Right cardiac atrium (tissue), 5 donors: ENCODE measurements around the gene GOLT1A. TPM values are rescaled to one million over a fixed set of nuclear protein-coding genes. Genes with fewer than 3 reads are reported as not detected.

Experiments
- ATAC-seq, 2 donors: fragments of 200-7000 bp; cut with Tn5 transposase; one replicate each; pipeline versions ENCODE4 v1.8.0 to v1.9.1; 2020; ENCODE audit warnings: moderate library complexity in 2 of 2, mild to moderate bottlenecking in 1 of 2
- DNase-seq, 3 donors: peaks; one replicate each; pipeline ENCODE4 v3.0.0-alpha.2; 2020
- H3K27ac ChIP-seq: one replicate; pipeline ENCODE4 v1.5.1; 2013; ENCODE audit warnings: mild to moderate bottlenecking, low read length, control low read depth, moderate library complexity
- H3K27me3 ChIP-seq: one replicate; pipeline ENCODE4 v1.6.1; 2013; ENCODE audit not compliant: control insufficient read depth, insufficient read depth
- H3K4me1 ChIP-seq: one replicate; pipeline ENCODE4 v1.6.1; 2013; ENCODE audit warnings: low read length; ENCODE audit not compliant: control insufficient read depth, insufficient read depth
- H3K4me3 ChIP-seq: one replicate; pipeline ENCODE4 v1.5.1; 2013; ENCODE audit warnings: low read length, control low read depth
- H3K9me3 ChIP-seq: one replicate; pipeline ENCODE4 v1.6.1; 2013; ENCODE audit warnings: low read length; ENCODE audit not compliant: control insufficient read depth
- WGBS: extraction: QIAGEN DNeasy Blood & Tissue Kit; methylation state at CpG from one replicate; pipeline ENCODE4 v1.1.7; 2013; 5-methylcytosine and 5-hydroxymethylcytosine counted together
- intact Hi-C, 4 donors: fragments of 100-400 bp; cut with DNase I; formaldehyde crosslinking; loops; one replicate each; pipeline versions ENCODE4 v1.11.0 to v1.14.0; 2022 to 2023
- polyA plus RNA-seq: library from polyadenylated mRNA; stranded (reverse); fragments of 200-250 nt; gene quantifications from one replicate; pipeline ENCODE4 v1.2.3, GENCODE V29; 2013
- total RNA-seq, 4 donors: library from RNA; stranded (reverse); fragmentation: NEBNext Ultra II Directional; extraction: Animal tissue kit (Norgen Biotek cat#: 25700); gene quantifications; one replicate each; pipeline ENCODE4 v1.2.1, GENCODE V29; 2021
- donor health status: healthy with polysubstance abuse.
- donor health status: DM: no; HTN: yes; CAD: no.
- donor health status: DM: no; HTN: no; CAD: no.
- donor health status: DM: no; HTN: yes; CAD: no; lungs with severe emphysema.
- donor health status: DM: yes; HTN: yes; CAD: no.

Gene GOLT1A
- total and polyA plus RNA-seq, 5 donors: not detected

- H3K4me1 ChIP-seq: no peaks in the 10 kb centered on the region
- H3K27me3 ChIP-seq: no peaks in the 10 kb centered on the region
- no peaks in the 10 kb centered on the region for H3K9me3 ChIP-seq
- intact Hi-C loops: loop anchor here (5.0 kb wide), 1 partner anchor 105 kb away; no protein-coding TSS in a partner anchor
- ATAC-seq: no peak
- DNase-seq: no peak
- 93% methylated on average over 24 of the region's 24 CpGs for WGBS
- H3K27ac ChIP-seq: no peak overlapping the region
- H3K4me3 ChIP-seq: no peak overlapping the region
Observed at GRCh38 chr1:204257446-204257845, 43.7 kb upstream of the GOLT1A start.

GRCh38 chr1:204256531-204256930 lies 42.7 kb upstream of the GOLT1A start:
- no peaks in the 10 kb centered on the region for H3K9me3 ChIP-seq
- intact Hi-C loops: loop anchor here (5.0 kb wide), 1 partner anchor 106 kb away; no protein-coding TSS in a partner anchor
- no peak overlapping the region for H3K27ac ChIP-seq
- DNase-seq: no peak
- no peak overlapping the region for H3K4me3 ChIP-seq
- WGBS: 78% methylated on average over 10 of the region's 10 CpGs
- no peaks in the 10 kb centered on the region for H3K27me3 ChIP-seq
- H3K4me1 ChIP-seq: peaks cover 2% of the 10 kb centered on the region
- peak in 1 of 2 donors; percentile 17 for ATAC-seq

- Histone ChIP-seq H3K4me1 (peaks cover 2% of the 10 kb centered on the region), H3K4me3 (no peak overlapping the region), H3K9me3 (no peaks in the 10 kb centered on the region), H3K27me3 (no peaks in the 10 kb centered on the region), H3K27ac (peak overlapping the region; percentile 13)
- WGBS: 60% methylated on average over 5 of the region's 5 CpGs
- intact Hi-C loops: loop anchor here (5.0 kb wide), 1 partner anchor 106 kb away; no protein-coding TSS in a partner anchor
- DNase-seq (no peak), ATAC-seq (peak in 1 of 2 donors; percentile 17)
Observed at GRCh38 chr1:204255966-204256365, 42.2 kb upstream of the GOLT1A start.

- H3K4me3 ChIP-seq: no peak overlapping the region
- H3K9me3 ChIP-seq: no peaks in the 10 kb centered on the region
- peaks cover 2% of the 10 kb centered on the region for H3K4me1 ChIP-seq
- ATAC-seq (no peak), DNase-seq (no peak)
- H3K27ac ChIP-seq: no peak overlapping the region
- H3K27me3 ChIP-seq: no peaks in the 10 kb centered on the region
- WGBS: 82% methylated on average over 5 of the region's 5 CpGs
- intact Hi-C loops: loop anchor here (5.0 kb wide), 1 partner anchor 107 kb away; no protein-coding TSS in a partner anchor
Observed at GRCh38 chr1:204255225-204255624, 41.4 kb upstream of the GOLT1A start.

GRCh38 chr1:204254031-204254661 lies 40.4 kb upstream of the GOLT1A start:
- H3K4me1 ChIP-seq: peaks cover 2% of the 10 kb centered on the region
- DNase-seq: peak; percentile 80 to 89 (median 86)
- H3K9me3 ChIP-seq: no peaks in the 10 kb centered on the region
- H3K27me3 ChIP-seq: no peaks in the 10 kb centered on the region
- H3K4me3 ChIP-seq: no peak overlapping the region
- WGBS: 56% methylated on average over 7 of the region's 7 CpGs
- H3K27ac ChIP-seq: peak overlapping the region; percentile 7
- ATAC-seq: peak; percentile 65 to 66
- intact Hi-C loops: no loop called here

GRCh38 chr1:204251926-204252689 lies 38.3 kb upstream of the GOLT1A start:
- DNase-seq (peak in 1 of 3 donors; percentile 72), ATAC-seq (peak in 1 of 2 donors; percentile 34)
- intact Hi-C loops: no loop called here
- no peak overlapping the region for H3K4me3 ChIP-seq
- WGBS: 50% methylated on average over 6 of the region's 6 CpGs
- peaks cover 2% of the 10 kb centered on the region for H3K4me1 ChIP-seq
- H3K9me3 ChIP-seq: no peaks in the 10 kb centered on the region
- H3K27ac ChIP-seq: no peak overlapping the region
- no peaks in the 10 kb centered on the region for H3K27me3 ChIP-seq

- DNase-seq (no peak), ATAC-seq (no peak)
- H3K9me3 ChIP-seq: no peaks in the 10 kb centered on the region
- no peak overlapping the region for H3K4me3 ChIP-seq
- H3K27me3 ChIP-seq: no peaks in the 10 kb centered on the region
- H3K4me1 ChIP-seq: peaks cover 2% of the 10 kb centered on the region
- H3K27ac ChIP-seq: no peak overlapping the region
- intact Hi-C loops: no loop called here
- WGBS: 94% methylated on average over 7 of the region's 7 CpGs
Observed at GRCh38 chr1:204251286-204251685, 37.5 kb upstream of the GOLT1A start.

GRCh38 chr1:204250428-204251030 lies 36.7 kb upstream of the GOLT1A start:
- Histone ChIP-seq H3K27ac (peak overlapping the region; percentile 37), H3K4me1 (peaks cover 2% of the 10 kb centered on the region), H3K9me3 (no peaks in the 10 kb centered on the region), H3K4me3 (no peak overlapping the region), H3K27me3 (no peaks in the 10 kb centered on the region)
- intact Hi-C loops: no loop called here
- ATAC-seq (peak; percentile 54 to 55), DNase-seq (no peak)
- whole genome bisulfite sequencing: 65% methylated on average over 12 of the region's 12 CpGs

GRCh38 chr1:204249736-204250427 lies 36.1 kb upstream of the GOLT1A start:
- ATAC-seq (no peak), DNase-seq (no peak)
- Histone ChIP-seq H3K9me3 (no peaks in the 10 kb centered on the region), H3K4me3 (no peak overlapping the region), H3K27ac (no peak overlapping the region), H3K4me1 (peaks cover 2% of the 10 kb centered on the region), H3K27me3 (no peaks in the 10 kb centered on the region)
- 80% methylated on average over 7 of the region's 7 CpGs for WGBS
- intact Hi-C loops: no loop called here

GRCh38 chr1:204248954-204249353 lies 35.2 kb upstream of the GOLT1A start:
- ATAC-seq: no peak

More at GRCh38 chr1:204248954-204249353, 35.2 kb upstream of the GOLT1A start:
- WGBS: 94% methylated on average over 3 of the region's 3 CpGs
- Histone ChIP-seq H3K4me3 (no peak overlapping the region), H3K27ac (no peak overlapping the region), H3K27me3 (no peaks in the 10 kb centered on the region), H3K4me1 (peaks cover 2% of the 10 kb centered on the region), H3K9me3 (no peaks in the 10 kb centered on the region)
- DNase-seq: no peak
- intact Hi-C loops: no loop called here
